IPS-NIHi7 (cell line): ENCODE measurements around the gene IGFBP2.

Experiments
- DNase-seq: peaks from one replicate; pipeline ENCODE4 v3.0.0; 2012; ENCODE audit warnings: mixed read lengths; ENCODE audit errors: extremely low spot score

IGFBP2 gene

GRCh38 chr2:216661639-216662375, 28.6 kb downstream of the IGFBP2 start:
- DNase-seq, result no peak

GRCh38 chr2:216663106-216663505, 29.9 kb downstream of the IGFBP2 start:
- no peak for DNase-seq

- no peak for DNase-seq
Measured at GRCh38 chr2:216663846-216664245, 30.6 kb downstream of the IGFBP2 start.

GRCh38 chr2:216664593-216665034, 31.4 kb downstream of the IGFBP2 start:
- DNase-seq, result peak; percentile 56

GRCh38 chr2:216665242-216665641, 32.0 kb downstream of the IGFBP2 start:
- peak; percentile 35 for DNase-seq

- DNase-seq, result peak; percentile 96
Measured at GRCh38 chr2:216665717-216666116, 32.5 kb downstream of the IGFBP2 start.

GRCh38 chr2:216666461-216667233, 33.4 kb downstream of the IGFBP2 start:
- DNase-seq, result peak; percentile 86

- no peak for DNase-seq
Measured at GRCh38 chr2:216670266-216671080, 37.3 kb downstream of the IGFBP2 start.

- no peak for DNase-seq
Measured at GRCh38 chr2:216671081-216671411, 37.8 kb downstream of the IGFBP2 start.

GRCh38 chr2:216671791-216672343, 38.6 kb downstream of the IGFBP2 start:
- DNase-seq, result no peak

GRCh38 chr2:216672466-216672865, 39.2 kb downstream of the IGFBP2 start:
- no peak for DNase-seq

GRCh38 chr2:216673021-216673420, 39.8 kb downstream of the IGFBP2 start:
- no peak for DNase-seq

- no peak for DNase-seq
Measured at GRCh38 chr2:216673609-216674008, 40.4 kb downstream of the IGFBP2 start.

- DNase-seq, result no peak
Measured at GRCh38 chr2:216674376-216674775, 41.2 kb downstream of the IGFBP2 start.

- DNase-seq, result no peak
Measured at GRCh38 chr2:216676630-216677029, 43.4 kb downstream of the IGFBP2 start.

- no peak for DNase-seq
Measured at GRCh38 chr2:216677439-216678097, 44.3 kb downstream of the IGFBP2 start.

GRCh38 chr2:216678098-216678465, 44.9 kb downstream of the IGFBP2 start:
- no peak for DNase-seq

GRCh38 chr2:216678813-216679657, 45.8 kb downstream of the IGFBP2 start:
- DNase-seq, result peak; percentile 20

GRCh38 chr2:216679658-216680024, 46.4 kb downstream of the IGFBP2 start:
- no peak for DNase-seq

- DNase-seq, result no peak
Measured at GRCh38 chr2:216680951-216681629, 47.9 kb downstream of the IGFBP2 start.
